Thyroid gland (tissue), 4 donors: ENCODE data around the gene CA10.

Experiments
- POLR2A ChIP-seq, 2 donors: fragments of 450-650 bp; IDR thresholded peaks; one replicate each; pipeline ENCODE4 v1.6.1; 2017; ENCODE audit warnings: antibody characterized with exemption in 2 of 2, mild to moderate bottlenecking in 2 of 2, moderate library complexity in 1 of 2
- TF ChIP-seq, protein P1 (sequence below), 6 experiments: fragments of 200-600 bp in 3 of 6; fragments of 450-650 bp in 3 of 6; sonication (generic) in 3 of 6; IDR thresholded peaks; one replicate each; pipeline ENCODE4 v1.5.1; 2016 to 2019; ENCODE audit warnings: antibody characterized with exemption in 6 of 6, mild to moderate bottlenecking in 2 of 6, inconsistent platforms in 1 of 6, moderate library complexity in 1 of 6

DNA sequence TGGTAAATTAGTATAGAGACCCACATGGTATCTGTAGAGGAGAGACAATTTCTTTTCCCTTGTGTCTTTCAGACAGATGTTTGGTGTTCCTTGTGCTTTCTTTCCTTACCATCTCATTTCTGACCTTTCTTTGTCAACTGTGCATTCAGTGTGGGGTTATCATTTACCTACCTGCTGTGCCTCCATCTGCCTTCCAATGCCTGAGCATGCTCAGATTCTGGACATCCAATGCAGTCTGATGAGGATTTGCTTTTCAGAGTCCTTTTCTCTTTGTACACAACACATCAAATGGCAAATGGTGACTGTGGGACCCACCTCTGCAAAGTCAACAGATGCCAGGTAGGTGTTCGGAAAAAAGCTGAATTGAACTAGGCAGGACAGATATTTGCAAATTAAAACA, 364.8 kb downstream of the CA10 start:
- TF ChIP-seq, protein P1, sequence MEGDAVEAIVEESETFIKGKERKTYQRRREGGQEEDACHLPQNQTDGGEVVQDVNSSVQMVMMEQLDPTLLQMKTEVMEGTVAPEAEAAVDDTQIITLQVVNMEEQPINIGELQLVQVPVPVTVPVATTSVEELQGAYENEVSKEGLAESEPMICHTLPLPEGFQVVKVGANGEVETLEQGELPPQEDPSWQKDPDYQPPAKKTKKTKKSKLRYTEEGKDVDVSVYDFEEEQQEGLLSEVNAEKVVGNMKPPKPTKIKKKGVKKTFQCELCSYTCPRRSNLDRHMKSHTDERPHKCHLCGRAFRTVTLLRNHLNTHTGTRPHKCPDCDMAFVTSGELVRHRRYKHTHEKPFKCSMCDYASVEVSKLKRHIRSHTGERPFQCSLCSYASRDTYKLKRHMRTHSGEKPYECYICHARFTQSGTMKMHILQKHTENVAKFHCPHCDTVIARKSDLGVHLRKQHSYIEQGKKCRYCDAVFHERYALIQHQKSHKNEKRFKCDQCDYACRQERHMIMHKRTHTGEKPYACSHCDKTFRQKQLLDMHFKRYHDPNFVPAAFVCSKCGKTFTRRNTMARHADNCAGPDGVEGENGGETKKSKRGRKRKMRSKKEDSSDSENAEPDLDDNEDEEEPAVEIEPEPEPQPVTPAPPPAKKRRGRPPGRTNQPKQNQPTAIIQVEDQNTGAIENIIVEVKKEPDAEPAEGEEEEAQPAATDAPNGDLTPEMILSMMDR (IDR thresholded peaks at IDR 0.05), result no peak
- no peak for TF ChIP-seq POLR2A (IDR thresholded peaks at IDR 0.05)
